A673 (cell line): ENCODE measurements around the gene TEC.

Experiments
- CTCF ChIP-seq: fragments of 300-800, 200-600 bp; sonication (generic); conservative IDR thresholded peaks from 2 replicates; pipeline ENCODE4 v1.5.1; 2017; ENCODE audit warnings: low read depth, mild to moderate bottlenecking, antibody characterized with exemption, low read length, moderate library complexity, mixed read lengths
- EZH2 ChIP-seq: fragments of 200-600 bp; sonication (generic); IDR thresholded peaks from 2 replicates; pipeline ENCODE4 v1.6.1; 2017; ENCODE audit warnings: borderline replicate concordance, low read depth, mild to moderate bottlenecking, mixed read lengths, antibody characterized with exemption, low read length; ENCODE audit not compliant: poor library complexity, severe bottlenecking

GRCh38 chr4:48268956-48269860 is at the start of gene TEC:
- TF ChIP-seq EZH2 (no peak), CTCF (no peak)
